H9 (cell line): ENCODE results near the gene IZUMO3. TPM values are rescaled to one million over a fixed set of nuclear protein-coding genes. Genes with fewer than 3 reads are reported as not detected.

Source experiments
- DNase-seq: peaks from one replicate; pipeline ENCODE4 v3.0.0-alpha.2; 2017
- H2AFZ ChIP-seq: one replicate; pipeline ENCODE4 v1.6.1; 2013; ENCODE audit warnings: mild to moderate bottlenecking, low read length, control low read depth, moderate library complexity
- H2AK5ac ChIP-seq: 2 replicates; pipeline ENCODE4 v1.6.1; 2013; ENCODE audit warnings: low read length, control low read depth, mixed read lengths; ENCODE audit not compliant: insufficient read length
- H2BK120ac ChIP-seq: one replicate; pipeline ENCODE4 v1.6.1; 2013; ENCODE audit warnings: low read depth, mild to moderate bottlenecking, low read length, control low read depth, inconsistent platforms; ENCODE audit not compliant: poor library complexity, severe bottlenecking
- H2BK12ac ChIP-seq: 2 replicates; pipeline ENCODE4 v1.6.1; 2013; ENCODE audit warnings: low read length, control low read depth, mixed read lengths, low read depth; ENCODE audit not compliant: insufficient read length
- H2BK15ac ChIP-seq: 2 replicates; pipeline ENCODE4 v1.6.1; 2013; ENCODE audit warnings: low read depth, low read length, control low read depth
- H2BK20ac ChIP-seq: one replicate; pipeline ENCODE4 v1.6.1; 2013; ENCODE audit warnings: low read depth, mild to moderate bottlenecking, low read length, control low read depth, inconsistent platforms; ENCODE audit not compliant: poor library complexity, severe bottlenecking
- H2BK5ac ChIP-seq: 2 replicates; pipeline ENCODE4 v1.6.1; 2013; ENCODE audit warnings: low read length, control low read depth, mixed read lengths; ENCODE audit not compliant: insufficient read length
- H3K14ac ChIP-seq: 2 replicates; pipeline ENCODE4 v1.6.1; 2013; ENCODE audit warnings: low read length, control low read depth; ENCODE audit not compliant: insufficient read depth
- H3K18ac ChIP-seq: 2 replicates; pipeline ENCODE4 v1.6.1; 2013; ENCODE audit warnings: low read depth, mild to moderate bottlenecking, mixed read lengths, low read length, control low read depth; ENCODE audit not compliant: insufficient read length
- H3K23ac ChIP-seq: 2 replicates; pipeline ENCODE4 v1.6.1; 2013; ENCODE audit warnings: low read length, control low read depth, mixed read lengths, low read depth; ENCODE audit not compliant: insufficient read length
- H3K23me2 ChIP-seq: 2 replicates; pipeline ENCODE4 v1.6.1; 2013; ENCODE audit warnings: low read depth, mild to moderate bottlenecking, mixed read lengths, low read length, control low read depth; ENCODE audit not compliant: insufficient read length, poor library complexity, severe bottlenecking
- H3K27ac ChIP-seq: 2 replicates; pipeline ENCODE4 v1.5.1; 2013; ENCODE audit warnings: low read length, control low read depth, mixed read lengths, low read depth; ENCODE audit not compliant: insufficient read length
- H3K27me3 ChIP-seq: 2 replicates; pipeline ENCODE4 v1.6.1; 2013; ENCODE audit warnings: low read length, control low read depth, inconsistent platforms; ENCODE audit not compliant: insufficient read depth
- H3K4ac ChIP-seq: 2 replicates; pipeline ENCODE4 v1.6.1; 2013; ENCODE audit warnings: low read depth, mild to moderate bottlenecking, control low read depth, inconsistent platforms, low read length, moderate library complexity
- H3K4me1 ChIP-seq: 2 replicates; pipeline ENCODE4 v1.6.1; 2013; ENCODE audit warnings: low read length, control low read depth, inconsistent platforms; ENCODE audit not compliant: insufficient read depth
- H3K4me2 ChIP-seq: 2 replicates; pipeline ENCODE4 v1.6.1; 2013; ENCODE audit warnings: low read length, control low read depth, mixed read lengths; ENCODE audit not compliant: insufficient read length, insufficient read depth
- H3K56ac ChIP-seq: 2 replicates; pipeline ENCODE4 v1.6.1; 2013; ENCODE audit warnings: low read depth, mild to moderate bottlenecking, mixed read lengths, low read length, control low read depth; ENCODE audit not compliant: insufficient read length
- H3K79me1 ChIP-seq: 2 replicates; pipeline ENCODE4 v1.6.1; 2013; ENCODE audit warnings: low read depth, mild to moderate bottlenecking, moderate library complexity, low read length, control low read depth, inconsistent platforms; ENCODE audit not compliant: insufficient read depth, poor library complexity, severe bottlenecking
- H3K79me2 ChIP-seq: 2 replicates; pipeline ENCODE4 v1.6.1; 2013; ENCODE audit warnings: low read length, control low read depth, inconsistent platforms; ENCODE audit not compliant: insufficient read depth
- H3K9ac ChIP-seq: 2 replicates; pipeline ENCODE4 v1.6.1; 2013; ENCODE audit warnings: low read length, control low read depth, mixed read lengths; ENCODE audit not compliant: insufficient read length; ENCODE audit errors: extremely low read depth
- H3K9me3 ChIP-seq: one replicate; pipeline ENCODE4 v1.6.1; 2013; ENCODE audit warnings: low read depth, low read length, inconsistent platforms; ENCODE audit not compliant: control insufficient read depth
- H3T11ph ChIP-seq: one replicate; pipeline ENCODE4 v1.6.1; 2013; ENCODE audit warnings: mild to moderate bottlenecking, low read length, control low read depth, inconsistent platforms
- H4K20me1 ChIP-seq: one replicate; pipeline ENCODE4 v1.6.1; 2013; ENCODE audit not compliant: control insufficient read depth, insufficient read length, insufficient read depth
- H4K5ac ChIP-seq: 2 replicates; pipeline ENCODE4 v1.6.1; 2013; ENCODE audit warnings: low read depth, mild to moderate bottlenecking, mixed read lengths, low read length, control low read depth; ENCODE audit not compliant: insufficient read length
- H4K8ac ChIP-seq: replicated peaks from 2 replicates; pipeline ENCODE4 v1.6.1; 2013; ENCODE audit warnings: low read length, control low read depth, mixed read lengths, low read depth; ENCODE audit not compliant: insufficient read length
- H4K91ac ChIP-seq: 2 replicates; pipeline ENCODE4 v1.6.1; 2013; ENCODE audit warnings: low read depth, mild to moderate bottlenecking, moderate library complexity, mixed read lengths, low read length, control low read depth; ENCODE audit not compliant: insufficient read length
- H3K27ac Mint-ChIP-seq, 3 experiments: 2 replicates in 2 of 3; 3 replicates in 1 of 3; pipeline ENCODE4 v1.8.0; 2020 to 2021; ENCODE audit warnings: mixed read lengths in 3 of 3, mild to moderate bottlenecking in 1 of 3, moderate library complexity in 1 of 3
- H3K27me3 Mint-ChIP-seq: 2 replicates; pipeline ENCODE4 v1.8.0; 2021; ENCODE audit warnings: low read depth, mild to moderate bottlenecking, moderate library complexity, mixed read lengths
- H3K36me3 Mint-ChIP-seq, 3 experiments: 2 replicates in 2 of 3; 3 replicates in 1 of 3; pipeline ENCODE4 v1.8.0; 2020 to 2021; ENCODE audit warnings: low read depth in 3 of 3, mixed read lengths in 3 of 3; ENCODE audit not compliant: insufficient read depth in 1 of 3
- H3K4me1 Mint-ChIP-seq, 2 experiments: 2 replicates each; pipeline ENCODE4 v1.8.0; 2020; ENCODE audit warnings: mixed read lengths in 2 of 2
- H3K4me3 Mint-ChIP-seq, 2 experiments: 2 replicates in 1 of 2; 3 replicates in 1 of 2; pipeline ENCODE4 v1.8.0; 2020 to 2021; ENCODE audit warnings: mild to moderate bottlenecking in 2 of 2, mixed read lengths in 2 of 2, moderate library complexity in 1 of 2
- H3K9me3 Mint-ChIP-seq, 2 experiments: 2 replicates in 1 of 2; 3 replicates in 1 of 2; pipeline ENCODE4 v1.8.0; 2020; ENCODE audit warnings: mild to moderate bottlenecking in 2 of 2, mixed read lengths in 2 of 2, moderate library complexity in 1 of 2
- WGBS: extraction: QIAGEN DNeasy Blood & Tissue Kit; methylation state at CpG from one replicate; pipeline ENCODE4 v1.1.7; 2013; ENCODE audit warnings: missing lambda C conversion rate, low lambda C conversion rate, mixed read lengths; ENCODE audit not compliant: insufficient read length; ENCODE audit errors: extremely low coverage; 5-methylcytosine and 5-hydroxymethylcytosine counted together
- total RNA-seq: library from RNA; stranded (reverse); gene quantifications from 2 replicates; pipeline ENCODE4 v1.2.1, GENCODE V29; 2021
- TF ChIP-seq, protein P1 (sequence below): fragments of 200-600 bp; sonication (generic); conservative IDR thresholded peaks from 3 replicates; pipeline ENCODE4 v1.8.0; 2021; ENCODE audit warnings: antibody characterized with exemption, mild to moderate bottlenecking

The IZUMO3 gene
- total RNA-seq, 1 experiment from 2014 or later, result not detected

DNA sequence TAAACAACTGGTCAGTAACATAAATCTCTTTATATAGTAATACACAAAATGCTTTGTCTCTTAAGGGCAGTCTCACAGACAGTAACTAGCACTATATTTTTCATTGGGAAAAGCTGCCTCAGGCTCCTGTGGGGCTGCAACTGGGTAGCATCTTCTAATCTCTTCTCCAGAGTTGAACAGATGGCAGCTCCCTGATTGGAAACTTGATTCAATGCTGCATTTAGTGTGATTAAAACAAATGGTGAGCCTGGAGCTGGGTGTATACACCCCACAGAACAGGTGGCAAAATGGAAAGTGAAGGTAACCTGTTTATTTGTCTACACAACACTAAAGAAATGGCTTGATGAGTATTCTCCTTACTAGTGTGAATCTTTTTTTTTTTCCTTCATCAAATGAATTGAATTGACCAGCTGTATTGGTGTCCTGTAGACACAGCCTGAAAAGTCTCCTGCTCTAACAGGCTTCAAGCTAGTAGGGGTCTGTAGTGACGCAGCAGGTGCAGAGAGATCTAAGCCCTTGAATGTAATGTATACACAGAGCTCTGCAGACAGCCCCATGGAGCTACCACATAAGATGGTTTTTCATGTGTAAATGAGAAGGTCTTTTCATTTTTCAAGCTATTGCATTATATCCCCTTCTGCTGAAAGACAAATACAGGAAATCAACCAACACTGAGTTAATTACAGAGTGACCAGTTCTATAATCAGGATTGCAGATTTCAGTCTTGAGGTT lies 43.3 kb downstream of the IZUMO3 start:
- Histone ChIP-seq H3K18ac (no peak overlapping the region), H4K5ac (no peak overlapping the region), H4K8ac (no peak overlapping the region), H3K23me2 (no peaks in the 10 kb centered on the region), H3K23ac (no peak overlapping the region), H4K91ac (no peak overlapping the region), H2BK120ac (no peak overlapping the region), H3K27me3 (no peaks in the 10 kb centered on the region), H3K56ac (no peak overlapping the region), H2AFZ (no peak overlapping the region), H3K4me2 (no peak overlapping the region), H3K9me3 (no peaks in the 10 kb centered on the region), H2BK12ac (no peak overlapping the region), H3K9ac (no peak overlapping the region), H2BK20ac (no peak overlapping the region), H3K14ac (no peak overlapping the region), H2BK15ac (no peak overlapping the region), H3K79me2 (no peaks in the 10 kb centered on the region), H2AK5ac (no peak overlapping the region), H3K4me1 (peaks cover 7% of the 10 kb centered on the region; the same call in 1 of the 2 replicates), H3K27ac (no peak overlapping the region), H3K79me1 (no peaks in the 10 kb centered on the region), H3T11ph (no peak overlapping the region), H4K20me1 (no peaks in the 10 kb centered on the region), H2BK5ac (no peak overlapping the region), H3K4ac (no peak overlapping the region)
- Mint-ChIP-seq H3K9me3 (no peaks in the 10 kb centered on the region), H3K27me3 (no peaks in the 10 kb centered on the region), H3K4me3 (peak overlapping the region in 1 of 2 experiments; percentile 49; a peak in 2 of 5 replicates), H3K27ac (peak overlapping the region in 2 of 3 experiments; percentile 86 to 94; a peak in 6 of 7 replicates), H3K36me3 (no peaks in the 10 kb centered on the region), H3K4me1 (peaks cover 52 to 56% of the 10 kb centered on the region in 2 experiments)
- TF ChIP-seq, protein P1, sequence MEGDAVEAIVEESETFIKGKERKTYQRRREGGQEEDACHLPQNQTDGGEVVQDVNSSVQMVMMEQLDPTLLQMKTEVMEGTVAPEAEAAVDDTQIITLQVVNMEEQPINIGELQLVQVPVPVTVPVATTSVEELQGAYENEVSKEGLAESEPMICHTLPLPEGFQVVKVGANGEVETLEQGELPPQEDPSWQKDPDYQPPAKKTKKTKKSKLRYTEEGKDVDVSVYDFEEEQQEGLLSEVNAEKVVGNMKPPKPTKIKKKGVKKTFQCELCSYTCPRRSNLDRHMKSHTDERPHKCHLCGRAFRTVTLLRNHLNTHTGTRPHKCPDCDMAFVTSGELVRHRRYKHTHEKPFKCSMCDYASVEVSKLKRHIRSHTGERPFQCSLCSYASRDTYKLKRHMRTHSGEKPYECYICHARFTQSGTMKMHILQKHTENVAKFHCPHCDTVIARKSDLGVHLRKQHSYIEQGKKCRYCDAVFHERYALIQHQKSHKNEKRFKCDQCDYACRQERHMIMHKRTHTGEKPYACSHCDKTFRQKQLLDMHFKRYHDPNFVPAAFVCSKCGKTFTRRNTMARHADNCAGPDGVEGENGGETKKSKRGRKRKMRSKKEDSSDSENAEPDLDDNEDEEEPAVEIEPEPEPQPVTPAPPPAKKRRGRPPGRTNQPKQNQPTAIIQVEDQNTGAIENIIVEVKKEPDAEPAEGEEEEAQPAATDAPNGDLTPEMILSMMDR, result no peak
- DNase-seq, result no peak
- WGBS, result no CpG with 5 or more reads among the region's 1 CpG
